ENCODE data around the gene PAK6. TPM values are rescaled to one million over a fixed set of nuclear protein-coding genes. Genes with fewer than 3 reads are reported as not detected.

PAK6 gene
- total RNA-seq, 4 donors from 2014 or later, result 0.94 to 4.6 (median 1.6) TPM

DNA sequence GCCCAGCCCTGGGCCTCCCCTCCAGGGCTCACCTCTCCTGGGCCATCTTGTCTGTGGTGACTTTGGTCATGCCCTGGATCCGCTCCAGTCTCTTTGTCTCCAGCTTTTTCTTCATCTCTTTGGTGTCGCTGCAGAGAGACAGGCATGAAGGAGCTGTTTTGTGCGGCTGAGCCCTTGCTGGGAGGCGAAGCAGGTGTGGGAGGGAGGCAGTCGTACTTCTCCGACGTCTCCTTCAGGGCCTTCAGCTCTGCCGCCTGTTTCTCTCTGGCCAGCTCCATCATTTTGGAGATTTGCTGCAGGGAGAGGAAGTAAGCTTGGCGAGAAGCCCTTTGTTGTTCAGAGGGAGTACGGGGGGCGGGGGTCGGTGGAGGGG lies 51.7 kb downstream of the PAK6 start:
- WGBS, 2 donors (ENCODE audit: low coverage in 1 of 2), result 54 to 80% methylated on average over 2 to 8 of the region's 12 CpGs
- peaks cover 17% of the 10 kb centered on the region for H3K27me3 ChIP-seq
- TF ChIP-seq POLR2A (IDR thresholded peaks at IDR 0.05) (no peak), POLR2AphosphoS5 (IDR thresholded peaks at IDR 0.05) (no peak), EP300 (IDR thresholded peaks at IDR 0.05) (no peak)
- TF ChIP-seq, protein P1, sequence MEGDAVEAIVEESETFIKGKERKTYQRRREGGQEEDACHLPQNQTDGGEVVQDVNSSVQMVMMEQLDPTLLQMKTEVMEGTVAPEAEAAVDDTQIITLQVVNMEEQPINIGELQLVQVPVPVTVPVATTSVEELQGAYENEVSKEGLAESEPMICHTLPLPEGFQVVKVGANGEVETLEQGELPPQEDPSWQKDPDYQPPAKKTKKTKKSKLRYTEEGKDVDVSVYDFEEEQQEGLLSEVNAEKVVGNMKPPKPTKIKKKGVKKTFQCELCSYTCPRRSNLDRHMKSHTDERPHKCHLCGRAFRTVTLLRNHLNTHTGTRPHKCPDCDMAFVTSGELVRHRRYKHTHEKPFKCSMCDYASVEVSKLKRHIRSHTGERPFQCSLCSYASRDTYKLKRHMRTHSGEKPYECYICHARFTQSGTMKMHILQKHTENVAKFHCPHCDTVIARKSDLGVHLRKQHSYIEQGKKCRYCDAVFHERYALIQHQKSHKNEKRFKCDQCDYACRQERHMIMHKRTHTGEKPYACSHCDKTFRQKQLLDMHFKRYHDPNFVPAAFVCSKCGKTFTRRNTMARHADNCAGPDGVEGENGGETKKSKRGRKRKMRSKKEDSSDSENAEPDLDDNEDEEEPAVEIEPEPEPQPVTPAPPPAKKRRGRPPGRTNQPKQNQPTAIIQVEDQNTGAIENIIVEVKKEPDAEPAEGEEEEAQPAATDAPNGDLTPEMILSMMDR (IDR thresholded peaks at IDR 0.05), result no peak
- H3K36me3 ChIP-seq, result no peaks in the 10 kb centered on the region
- no peak for ATAC-seq
- H3K9me3 ChIP-seq, result no peaks in the 10 kb centered on the region
- peak overlapping the region in 1 of 2 donors; percentile 49 for H3K4me3 ChIP-seq
- peaks cover 0 to 17% (median 10%) of the 10 kb centered on the region in 3 donors for H3K4me1 ChIP-seq
- H3K27ac ChIP-seq, result no peak overlapping the region

GRCh38 chr15:40290918-40291574 lies 52.2 kb downstream of the PAK6 start:
- no peaks in the 10 kb centered on the region for H3K9me3 ChIP-seq
- WGBS, 2 donors (ENCODE audit: low coverage in 1 of 2), result no CpG with 5 or more reads among the region's 68 CpGs
- H3K4me3 ChIP-seq, result peak overlapping the region; percentile 16 to 49
- H3K4me1 ChIP-seq, result peaks cover 0 to 22% (median 10%) of the 10 kb centered on the region in 3 donors
- no peaks in the 10 kb centered on the region for H3K36me3 ChIP-seq
- H3K27me3 ChIP-seq, result peaks cover 17% of the 10 kb centered on the region
- peak; percentile 67 for ATAC-seq
- TF ChIP-seq EP300 (IDR thresholded peaks at IDR 0.05), result no peak
- TF ChIP-seq POLR2AphosphoS5 (IDR thresholded peaks at IDR 0.05), result no peak
- no peak overlapping the region for H3K27ac ChIP-seq

GRCh38 chr15:40292246-40292645 lies 53.4 kb downstream of the PAK6 start:
- ATAC-seq, result no peak
- peaks cover 0 to 24% (median 10%) of the 10 kb centered on the region in 3 donors for H3K4me1 ChIP-seq
- no peak overlapping the region for H3K4me3 ChIP-seq
- H3K27me3 ChIP-seq, result peaks cover 10% of the 10 kb centered on the region
- 100% methylated on average over 1 to 2 of the region's 3 CpGs for WGBS, 2 donors (ENCODE audit: low coverage in 1 of 2)
- H3K27ac ChIP-seq, result no peak overlapping the region
- no peaks in the 10 kb centered on the region for H3K9me3 ChIP-seq
- TF ChIP-seq POLR2A (IDR thresholded peaks at IDR 0.05), result no peak
- no peak for TF ChIP-seq EP300 (IDR thresholded peaks at IDR 0.05)
- TF ChIP-seq, protein P1 (IDR thresholded peaks at IDR 0.05), result no peak
- TF ChIP-seq POLR2AphosphoS5 (IDR thresholded peaks at IDR 0.05), result no peak
- no peaks in the 10 kb centered on the region for H3K36me3 ChIP-seq

DNA sequence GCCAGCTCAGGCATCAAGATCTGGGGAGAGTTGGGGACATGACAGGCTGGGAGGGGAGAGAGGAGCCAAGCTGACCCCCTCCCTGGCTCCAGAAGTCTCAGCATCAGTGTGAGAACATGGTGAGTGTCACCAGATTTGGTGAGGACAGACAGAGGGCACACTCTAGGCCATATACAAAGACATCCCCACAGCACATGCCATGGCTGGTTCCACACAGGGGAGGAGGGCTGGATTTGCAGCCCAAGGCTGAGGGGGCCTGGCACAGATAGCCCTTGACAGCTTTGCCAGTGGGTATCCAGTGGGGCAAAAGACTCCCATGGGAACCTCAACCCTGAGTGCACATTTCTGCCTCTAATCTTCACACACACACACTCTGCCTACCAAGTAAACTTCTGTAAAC lies 54.1 kb downstream of the PAK6 start:
- TF ChIP-seq POLR2AphosphoS5 (IDR thresholded peaks at IDR 0.05) (no peak), POLR2A (IDR thresholded peaks at IDR 0.05) (no peak), EP300 (IDR thresholded peaks at IDR 0.05) (no peak)
- TF ChIP-seq, protein P1 (IDR thresholded peaks at IDR 0.05), result no peak
- Histone ChIP-seq H3K4me3 (no peak overlapping the region), H3K36me3 (no peaks in the 10 kb centered on the region), H3K4me1 (peaks cover 0 to 24% (median 10%) of the 10 kb centered on the region in 3 donors), H3K9me3 (no peaks in the 10 kb centered on the region), H3K27ac (no peak overlapping the region), H3K27me3 (peaks cover 7% of the 10 kb centered on the region)
- no peak for ATAC-seq

DNA sequence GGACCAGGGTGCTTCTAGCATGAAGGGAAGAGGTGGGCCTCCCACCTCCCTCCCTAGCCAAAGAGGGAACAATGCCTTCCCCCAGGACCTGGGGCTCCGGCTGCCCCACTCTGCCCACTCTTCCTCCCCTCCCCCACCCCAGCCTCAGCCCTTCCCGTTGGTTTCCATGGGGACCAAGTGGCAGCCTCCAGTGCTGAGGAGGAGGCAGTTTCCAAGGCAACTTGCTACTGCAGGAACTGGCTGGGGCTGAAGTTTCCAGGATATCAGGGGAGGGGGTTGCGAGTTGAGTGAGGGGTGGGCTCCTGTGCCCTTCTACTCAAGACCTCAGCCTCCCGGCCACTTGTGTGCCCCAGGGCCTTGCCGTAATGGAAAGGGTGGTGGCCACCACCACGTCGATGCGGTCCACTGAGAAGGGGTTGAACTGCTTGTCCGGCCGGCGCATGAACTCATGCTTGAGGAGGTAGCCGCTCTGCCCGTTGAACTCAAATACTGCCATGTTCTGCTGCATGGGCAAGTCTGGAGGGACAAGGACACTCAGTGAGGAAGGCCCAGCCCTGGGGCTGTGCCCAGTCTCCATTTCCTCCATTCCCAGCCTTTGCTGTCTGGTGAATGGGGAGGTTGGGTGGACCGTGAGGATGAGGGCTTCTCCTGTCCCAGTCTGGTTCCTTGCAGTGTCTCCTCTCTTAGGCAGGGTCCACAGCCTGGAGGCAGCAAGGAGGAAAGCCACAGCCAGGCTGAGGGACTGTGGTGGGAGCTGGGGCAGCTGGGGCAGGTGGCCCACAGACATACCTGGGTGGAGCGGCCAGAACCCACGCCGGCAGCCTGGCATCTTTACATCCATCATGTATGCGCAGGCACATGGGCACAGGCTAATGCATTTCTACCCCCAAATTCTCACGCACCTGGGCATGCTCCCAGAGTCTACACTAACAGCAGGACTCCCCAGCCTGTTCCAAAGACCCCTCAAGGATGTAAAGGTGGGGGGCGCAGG lies 55.3 kb downstream of the PAK6 start:
- H3K4me1 ChIP-seq, result peaks cover 0 to 24% (median 10%) of the 10 kb centered on the region in 3 donors
- 93% methylated on average over 2 of the region's 20 CpGs; no CpG with 5 or more reads in 1 of the 2 donors for WGBS, 2 donors (ENCODE audit: low coverage in 1 of 2)
- no peak overlapping the region for H3K4me3 ChIP-seq

More for the DNA sequence above, 55.3 kb downstream of the PAK6 start:
- Histone ChIP-seq H3K36me3 (peaks cover 0 to 6% of the 10 kb centered on the region in 2 donors), H3K27me3 (no peaks in the 10 kb centered on the region), H3K9me3 (peaks cover 0 to 4% (median 0%) of the 10 kb centered on the region in 3 donors), H3K27ac (no peak overlapping the region)
- no peak for ATAC-seq
- TF ChIP-seq, protein P1 (IDR thresholded peaks at IDR 0.05), result no peak
- TF ChIP-seq POLR2A (IDR thresholded peaks at IDR 0.05) (no peak), POLR2AphosphoS5 (IDR thresholded peaks at IDR 0.05) (no peak)

Data from gastroesophageal sphincter (tissue), 4 donors.